GM12878 (cell line): ENCODE measurements around the gene TGFB3. TPM values are rescaled to one million over a fixed set of nuclear protein-coding genes. Genes with fewer than 3 reads are reported as not detected.

Source experiments
- ATAC-seq: fragments of 200-7000 bp; cut with Tn5 transposase; 3 replicates; pipeline ENCODE4 v1.9.1; 2020; ENCODE audit warnings: mild to moderate bottlenecking, moderate library complexity
- BruUV-seq: library from RNA; stranded (reverse); fragments of 400-500 nt; replicated peaks from 2 replicates; lab custom pipeline; 2021; lab: Mats Ljungman, UMichigan
- CTCF ChIA-PET: fragments of 300-600 bp; sonication (Branson Sonifier 250); formaldehyde crosslinking; extraction: SDS; loops from one replicate; lab custom pipeline; 2021; ENCODE audit warnings: inconsistent platforms; lab: Yijun Ruan, JAX
- POLR2A ChIA-PET: fragments of 350-600 bp; formaldehyde crosslinking; extraction: SDS; loops from one replicate; lab custom pipeline; 2021; ENCODE audit warnings: inconsistent platforms; lab: Charles Lee
- RAD21 ChIA-PET: fragments of 300-600 bp; sonication (Branson Sonifier 250); formaldehyde crosslinking; loops from one replicate; lab custom pipeline; 2023; ENCODE audit warnings: antibody characterized with exemption; ENCODE audit not compliant: unreplicated experiment; lab: Charles Lee
- SMC1A ChIA-PET: fragments of 300-600 bp; sonication (Branson Sonifier 250); formaldehyde crosslinking; loops from one replicate; lab custom pipeline; 2023; ENCODE audit not compliant: unreplicated experiment, uncharacterized antibody; lab: Charles Lee
- DNase-seq: peaks from one replicate; pipeline ENCODE4 v3.0.0-alpha.2; 2011; ENCODE audit warnings: low read depth, low spot score
- FAIRE-seq: peaks from 3 replicates; lab custom pipeline; 2011; peaks lifted over from hg19 to GRCh38; lab: Jason Lieb, UNC
- H2AFZ ChIP-seq: 2 replicates; pipeline ENCODE4 v1.6.0; 2011; ENCODE audit warnings: low read depth, low read length, control low read depth; ENCODE audit not compliant: control insufficient read depth
- H3K27ac ChIP-seq: 2 replicates; pipeline ENCODE4 v1.5.1; 2011; ENCODE audit warnings: control low read depth; ENCODE audit not compliant: control insufficient read depth, insufficient read depth
- H3K27me3 ChIP-seq, 2 experiments: replicated peaks in 1 of 2; 2 replicates each; pipeline versions ENCODE4 v1.6.0 to v1.6.1; 2011; ENCODE audit warnings: low read length in 1 of 2; ENCODE audit not compliant: control insufficient read depth in 2 of 2, insufficient read depth in 2 of 2
- H3K36me3 ChIP-seq, 2 experiments: 2 replicates each; pipeline ENCODE4 v1.5.1; 2011; ENCODE audit warnings: low read length in 1 of 2; ENCODE audit not compliant: control insufficient read depth in 2 of 2, insufficient read depth in 2 of 2
- H3K4me1 ChIP-seq: 2 replicates; pipeline ENCODE4 v1.6.1; 2011; ENCODE audit warnings: mild to moderate bottlenecking, low read length, moderate library complexity, mixed read lengths; ENCODE audit not compliant: control insufficient read depth, insufficient read depth
- H3K4me2 ChIP-seq: 2 replicates; pipeline ENCODE4 v1.6.0; 2011; ENCODE audit warnings: control low read depth; ENCODE audit not compliant: control insufficient read depth, insufficient read depth
- H3K4me3 ChIP-seq: fragments of 200-600 bp; sonication (generic); 2 replicates; pipeline ENCODE4 v1.5.1; 2016
- H3K79me2 ChIP-seq: 2 replicates; pipeline ENCODE4 v1.6.0; 2011; ENCODE audit warnings: low read length; ENCODE audit not compliant: control insufficient read depth, insufficient read depth
- H3K9ac ChIP-seq: 2 replicates; pipeline ENCODE4 v1.8.0; 2011; ENCODE audit warnings: low read length, control low read depth, mixed read lengths; ENCODE audit not compliant: control insufficient read depth, insufficient read depth
- H3K9me3 ChIP-seq: replicated peaks from 3 replicates; pipeline ENCODE4 v1.5.1; 2011; ENCODE audit warnings: mild to moderate bottlenecking, low read length; ENCODE audit not compliant: control insufficient read depth, insufficient read depth
- H4K20me1 ChIP-seq: 2 replicates; pipeline ENCODE4 v1.6.0; 2011; ENCODE audit not compliant: control insufficient read depth, insufficient read depth
- DPF2 ChIP-seq: fragments of 450-650 bp; IDR thresholded peaks from 2 replicates; pipeline ENCODE4 v1.6.1; 2017; ENCODE audit warnings: mild to moderate bottlenecking
- GABPA ChIP-seq: IDR thresholded peaks from 2 replicates; pipeline ENCODE4 v1.6.1; 2014; ENCODE audit warnings: antibody characterized with exemption, low read depth, mild to moderate bottlenecking, inconsistent platforms
- POLR2A ChIP-seq: IDR thresholded peaks from 2 replicates; pipeline ENCODE4 v1.6.1; 2011; ENCODE audit warnings: low read depth, mild to moderate bottlenecking, low read length
- ZZZ3 ChIP-seq: IDR thresholded peaks from 2 replicates; pipeline ENCODE4 v1.6.1; 2011; ENCODE audit warnings: low read depth; ENCODE audit not compliant: control insufficient read depth, insufficient read length
- WGBS: methylation state at CpG from one replicate; pipeline ENCODE4 v1.1.6; 2016; ENCODE audit warnings: low lambda C conversion rate; ENCODE audit not compliant: insufficient replicate concordance, insufficient coverage; ENCODE audit errors: missing lambda C conversion rate; 5-methylcytosine and 5-hydroxymethylcytosine counted together
- in situ Hi-C: fragments of 300-500 bp; cut with MboI; formaldehyde crosslinking; loops from 9 replicates; pipeline ENCODE4 v1.14.3; 2018; ENCODE audit warnings: mixed read lengths
- intact Hi-C: fragments of 100-400 bp; cut with micrococcal nuclease; formaldehyde crosslinking; loops from one replicate; pipeline ENCODE4 v1.14.2; 2022; ENCODE audit not compliant: unreplicated experiment
- polyA plus RNA-seq, 11 experiments: library from polyadenylated mRNA; depleted of rRNA in 4 of 11; unstranded in 6 of 11; stranded (reverse) in 5 of 11; fragments of >200 nt; fragmentation: Nextera tagmentation in 4 of 11; fragmentation: Illumina TruSeq in 1 of 11; extraction: Ambion mirVana in 4 of 11; extraction: Trizol in 1 of 11; gene quantifications; 1 replicate in 1 of 11; 2 replicates in 10 of 11; pipeline versions ENCODE4 v1.2.1 to v1.2.3, GENCODE V29; 2011 to 2016; ENCODE audit warnings: inconsistent platforms in 2 of 11, missing spikeins in 2 of 11, low read depth in 1 of 11
- total RNA-seq, 4 experiments: library from RNA; depleted of rRNA in 3 of 4; stranded (reverse); fragments of >200 nt in 3 of 4; fragmentation: Illumina TruSeq in 1 of 4; extraction: Trizol in 1 of 4; gene quantifications; 2 replicates each; pipeline versions ENCODE4 v1.2.1 to v1.2.3, GENCODE V29; 2013 to 2021
- TF ChIP-seq, protein P1 (sequence below): fragments of 450-650 bp; IDR thresholded peaks from 2 replicates; pipeline ENCODE4 v1.6.1; 2017; ENCODE audit warnings: antibody characterized with exemption, mild to moderate bottlenecking, moderate library complexity
- TF ChIP-seq, protein P2 (sequence below): IDR thresholded peaks from 2 replicates; pipeline ENCODE4 v1.6.1; 2011; ENCODE audit warnings: low read depth, mild to moderate bottlenecking, low read length, moderate library complexity, borderline replicate concordance; ENCODE audit errors: extremely low read depth
- TF ChIP-seq, protein P3 (sequence below): fragments of 450-650 bp; IDR thresholded peaks from 2 replicates; pipeline ENCODE4 v1.6.1; 2017; ENCODE audit warnings: low read depth, mild to moderate bottlenecking, moderate library complexity
- TF ChIP-seq, protein P4 (sequence below): fragments of 450-650 bp; IDR thresholded peaks from 2 replicates; pipeline ENCODE4 v1.6.1; 2016; ENCODE audit warnings: mild to moderate bottlenecking, moderate library complexity, borderline replicate concordance

Gene TGFB3
- total and polyA plus RNA-seq, 10 of the 15 experiments (the other 5 are each of a cell fraction or from before 2014, with no cell fraction given) = 0.27 to 2.6 (median 0.82) TPM

DNA sequence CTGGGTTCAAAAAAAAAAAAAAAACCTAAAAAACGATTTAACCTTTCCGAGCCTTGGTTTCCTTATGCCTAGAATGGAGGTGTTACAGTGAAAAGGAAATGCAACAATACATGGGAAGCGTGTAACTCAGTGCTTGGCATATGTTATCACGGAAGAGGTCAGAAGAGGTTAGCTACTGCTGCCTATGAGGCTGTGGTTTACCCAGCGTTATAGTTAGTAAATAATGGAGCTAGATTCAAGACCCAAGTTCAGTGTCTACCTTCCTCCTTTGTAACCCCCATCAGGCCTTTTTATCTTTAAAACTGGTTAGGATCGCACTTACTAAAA is 4.6 kb upstream of the TGFB3 start (continued):
- TF ChIP-seq, protein P1, sequence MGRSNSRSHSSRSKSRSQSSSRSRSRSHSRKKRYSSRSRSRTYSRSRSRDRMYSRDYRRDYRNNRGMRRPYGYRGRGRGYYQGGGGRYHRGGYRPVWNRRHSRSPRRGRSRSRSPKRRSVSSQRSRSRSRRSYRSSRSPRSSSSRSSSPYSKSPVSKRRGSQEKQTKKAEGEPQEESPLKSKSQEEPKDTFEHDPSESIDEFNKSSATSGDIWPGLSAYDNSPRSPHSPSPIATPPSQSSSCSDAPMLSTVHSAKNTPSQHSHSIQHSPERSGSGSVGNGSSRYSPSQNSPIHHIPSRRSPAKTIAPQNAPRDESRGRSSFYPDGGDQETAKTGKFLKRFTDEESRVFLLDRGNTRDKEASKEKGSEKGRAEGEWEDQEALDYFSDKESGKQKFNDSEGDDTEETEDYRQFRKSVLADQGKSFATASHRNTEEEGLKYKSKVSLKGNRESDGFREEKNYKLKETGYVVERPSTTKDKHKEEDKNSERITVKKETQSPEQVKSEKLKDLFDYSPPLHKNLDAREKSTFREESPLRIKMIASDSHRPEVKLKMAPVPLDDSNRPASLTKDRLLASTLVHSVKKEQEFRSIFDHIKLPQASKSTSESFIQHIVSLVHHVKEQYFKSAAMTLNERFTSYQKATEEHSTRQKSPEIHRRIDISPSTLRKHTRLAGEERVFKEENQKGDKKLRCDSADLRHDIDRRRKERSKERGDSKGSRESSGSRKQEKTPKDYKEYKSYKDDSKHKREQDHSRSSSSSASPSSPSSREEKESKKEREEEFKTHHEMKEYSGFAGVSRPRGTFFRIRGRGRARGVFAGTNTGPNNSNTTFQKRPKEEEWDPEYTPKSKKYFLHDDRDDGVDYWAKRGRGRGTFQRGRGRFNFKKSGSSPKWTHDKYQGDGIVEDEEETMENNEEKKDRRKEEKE = no peak
- TF ChIP-seq, protein P2, sequence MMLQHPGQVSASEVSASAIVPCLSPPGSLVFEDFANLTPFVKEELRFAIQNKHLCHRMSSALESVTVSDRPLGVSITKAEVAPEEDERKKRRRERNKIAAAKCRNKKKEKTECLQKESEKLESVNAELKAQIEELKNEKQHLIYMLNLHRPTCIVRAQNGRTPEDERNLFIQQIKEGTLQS = no peak

DNA sequence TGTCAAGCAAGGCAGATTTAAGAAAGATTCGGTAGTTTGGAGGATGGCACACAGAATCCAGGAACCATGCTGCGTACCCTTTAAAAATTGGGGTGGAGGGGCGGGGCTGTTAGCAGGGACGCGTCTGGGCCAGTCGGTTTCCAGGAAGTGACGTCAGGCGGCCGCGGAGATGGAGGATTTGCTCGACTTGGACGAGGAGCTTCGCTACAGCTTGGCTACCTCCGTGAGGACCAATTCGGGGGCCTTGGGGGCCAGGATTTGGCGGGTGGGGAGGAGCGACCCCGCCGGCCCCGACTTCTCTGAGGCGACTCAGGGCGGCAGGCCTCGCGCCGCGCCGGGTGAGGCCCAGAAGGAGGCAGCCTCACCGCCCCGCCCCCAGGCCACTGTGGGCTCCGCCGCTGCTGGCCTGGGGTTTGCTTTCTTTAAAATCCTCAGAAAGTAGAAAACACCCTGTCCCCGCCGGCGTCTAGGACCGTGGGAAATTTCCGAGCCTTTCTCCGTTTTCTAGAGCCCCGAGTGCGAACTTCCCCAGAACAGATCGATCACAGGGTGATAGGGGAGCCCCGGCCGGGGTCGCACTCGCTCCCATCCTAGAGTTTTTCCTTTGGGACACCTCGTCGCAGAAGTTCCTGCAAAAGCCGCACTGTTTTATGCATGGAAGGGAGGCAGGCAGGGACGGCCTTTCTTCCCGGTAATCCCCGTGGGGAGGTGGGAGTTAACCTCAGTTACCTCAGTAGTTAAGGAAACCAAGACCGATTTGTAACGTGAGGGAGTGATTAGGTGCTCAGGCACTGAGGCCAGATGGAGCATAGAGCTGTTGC is 4.0 kb upstream of the TGFB3 start, which contains the start of gene IFT43:
IFT43 (plus strand) TSS at position 146 of the 821 bp plus-strand sequence; CDS start at position 170, 24 bp downstream.
- Histone ChIP-seq H4K20me1 (no peaks in the 10 kb centered on the region), H2AFZ (peak within 1 kb of the TSS; percentile 92), H3K9me3 (no peaks in the 10 kb centered on the region), H3K9ac (peak within 1 kb of the TSS; percentile 71), H3K4me3 (peak within 1 kb of the TSS; percentile 97), H3K4me1 (peaks cover 19% of the 10 kb centered on the region), H3K36me3 (no peaks in the 10 kb centered on the region), H3K4me2 (peak within 1 kb of the TSS; percentile 77), H3K27me3 (no peaks in the 10 kb centered on the region; a peak in 1 of 4 replicates), H3K79me2 (peaks cover 1% of the 10 kb centered on the region; the same call in 1 of the 2 replicates), H3K27ac (peak within 1 kb of the TSS; percentile 44; the same call in 1 of the 2 replicates)
- in situ Hi-C loops (loop anchor here (10.0 kb wide), 1 partner anchor 411 kb away; the partner anchor contains the start of gene FLVCR2), intact Hi-C loops (loop anchor here (10.0 kb wide), 1 partner anchor 411 kb away; the partner anchor contains the start of gene FLVCR2)
- ATAC-seq = peak; percentile 80
- ChIA-PET CTCF (interaction anchor here (0.6 to 15.4 kb wide), 9 partner anchors 8 to 484 kb away, joined by 3 to 390 read pairs (median 5); no protein-coding TSS in a partner anchor), SMC1A (interaction anchor here (1.0 to 13.7 kb wide), 6 partner anchors 9 to 414 kb away, joined by 3 to 190 read pairs (median 4); no protein-coding TSS in a partner anchor), RAD21 (interaction anchor here (0.7 to 11.1 kb wide), 8 partner anchors 10 to 416 kb away, joined by 3 to 179 read pairs (median 4); partner anchors contain the start of genes ERG28 and TTLL5), POLR2A (interaction anchor here (0.5 to 1.4 kb wide), 4 partner anchors 26 to 79 kb away, joined by 3 to 5 read pairs (median 4); no protein-coding TSS in a partner anchor)
- BruUV-seq = TSS peak; percentile 80
- 3% methylated on average over 52 of the region's 52 CpGs for WGBS
- no peak for DNase-seq
- peak; percentile 92 for FAIRE-seq
- TF ChIP-seq, protein P3, sequence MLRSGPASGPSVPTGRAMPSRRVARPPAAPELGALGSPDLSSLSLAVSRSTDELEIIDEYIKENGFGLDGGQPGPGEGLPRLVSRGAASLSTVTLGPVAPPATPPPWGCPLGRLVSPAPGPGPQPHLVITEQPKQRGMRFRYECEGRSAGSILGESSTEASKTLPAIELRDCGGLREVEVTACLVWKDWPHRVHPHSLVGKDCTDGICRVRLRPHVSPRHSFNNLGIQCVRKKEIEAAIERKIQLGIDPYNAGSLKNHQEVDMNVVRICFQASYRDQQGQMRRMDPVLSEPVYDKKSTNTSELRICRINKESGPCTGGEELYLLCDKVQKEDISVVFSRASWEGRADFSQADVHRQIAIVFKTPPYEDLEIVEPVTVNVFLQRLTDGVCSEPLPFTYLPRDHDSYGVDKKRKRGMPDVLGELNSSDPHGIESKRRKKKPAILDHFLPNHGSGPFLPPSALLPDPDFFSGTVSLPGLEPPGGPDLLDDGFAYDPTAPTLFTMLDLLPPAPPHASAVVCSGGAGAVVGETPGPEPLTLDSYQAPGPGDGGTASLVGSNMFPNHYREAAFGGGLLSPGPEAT = peak; percentile 82; the same call in 1 of the 2 replicates
- TF ChIP-seq DPF2 = 0 out of 2 replicates have a peak, but pooled peaks have one; percentile 40
- TF ChIP-seq, protein P4, sequence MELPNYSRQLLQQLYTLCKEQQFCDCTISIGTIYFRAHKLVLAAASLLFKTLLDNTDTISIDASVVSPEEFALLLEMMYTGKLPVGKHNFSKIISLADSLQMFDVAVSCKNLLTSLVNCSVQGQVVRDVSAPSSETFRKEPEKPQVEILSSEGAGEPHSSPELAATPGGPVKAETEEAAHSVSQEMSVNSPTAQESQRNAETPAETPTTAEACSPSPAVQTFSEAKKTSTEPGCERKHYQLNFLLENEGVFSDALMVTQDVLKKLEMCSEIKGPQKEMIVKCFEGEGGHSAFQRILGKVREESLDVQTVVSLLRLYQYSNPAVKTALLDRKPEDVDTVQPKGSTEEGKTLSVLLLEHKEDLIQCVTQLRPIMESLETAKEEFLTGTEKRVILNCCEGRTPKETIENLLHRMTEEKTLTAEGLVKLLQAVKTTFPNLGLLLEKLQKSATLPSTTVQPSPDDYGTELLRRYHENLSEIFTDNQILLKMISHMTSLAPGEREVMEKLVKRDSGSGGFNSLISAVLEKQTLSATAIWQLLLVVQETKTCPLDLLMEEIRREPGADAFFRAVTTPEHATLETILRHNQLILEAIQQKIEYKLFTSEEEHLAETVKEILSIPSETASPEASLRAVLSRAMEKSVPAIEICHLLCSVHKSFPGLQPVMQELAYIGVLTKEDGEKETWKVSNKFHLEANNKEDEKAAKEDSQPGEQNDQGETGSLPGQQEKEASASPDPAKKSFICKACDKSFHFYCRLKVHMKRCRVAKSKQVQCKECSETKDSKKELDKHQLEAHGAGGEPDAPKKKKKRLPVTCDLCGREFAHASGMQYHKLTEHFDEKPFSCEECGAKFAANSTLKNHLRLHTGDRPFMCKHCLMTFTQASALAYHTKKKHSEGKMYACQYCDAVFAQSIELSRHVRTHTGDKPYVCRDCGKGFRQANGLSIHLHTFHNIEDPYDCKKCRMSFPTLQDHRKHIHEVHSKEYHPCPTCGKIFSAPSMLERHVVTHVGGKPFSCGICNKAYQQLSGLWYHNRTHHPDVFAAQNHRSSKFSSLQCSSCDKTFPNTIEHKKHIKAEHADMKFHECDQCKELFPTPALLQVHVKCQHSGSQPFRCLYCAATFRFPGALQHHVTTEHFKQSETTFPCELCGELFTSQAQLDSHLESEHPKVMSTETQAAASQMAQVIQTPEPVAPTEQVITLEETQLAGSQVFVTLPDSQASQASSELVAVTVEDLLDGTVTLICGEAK = peak; percentile 85
- peak; percentile 80 for TF ChIP-seq GABPA
- no peak for TF ChIP-seq ZZZ3
- TF ChIP-seq POLR2A = peak; percentile 50; the same call in 1 of the 2 replicates
